T1000 (cell line): ENCODE measurements around the gene CSMD2.

Source experiments
- DNase-seq: peaks from one replicate; lab custom pipeline; 2025; ENCODE audit warnings: mixed read lengths; lab: John Stamatoyannopoulos, UW

The CSMD2 gene

GRCh38 chr1:33743221-33743998, 421.6 kb downstream of the CSMD2 start:
- no peak for DNase-seq

GRCh38 chr1:33742663-33743062, 422.4 kb downstream of the CSMD2 start:
- no peak for DNase-seq

GRCh38 chr1:33741749-33742148, 423.3 kb downstream of the CSMD2 start:
- no peak for DNase-seq

GRCh38 chr1:33740040-33740744, 424.8 kb downstream of the CSMD2 start:
- no peak for DNase-seq

- DNase-seq = no peak
Measured at GRCh38 chr1:33738976-33739375, 426.1 kb downstream of the CSMD2 start.

GRCh38 chr1:33738536-33738935, 426.5 kb downstream of the CSMD2 start:
- no peak for DNase-seq

GRCh38 chr1:33736496-33736895, 428.5 kb downstream of the CSMD2 start:
- no peak for DNase-seq

- DNase-seq = no peak
Measured at GRCh38 chr1:33735624-33736023, 429.4 kb downstream of the CSMD2 start.

- DNase-seq = no peak
Measured at GRCh38 chr1:33727310-33727709, 437.7 kb downstream of the CSMD2 start.

- no peak for DNase-seq
Measured at GRCh38 chr1:33726274-33726804, 438.7 kb downstream of the CSMD2 start.

- no peak for DNase-seq
Measured at GRCh38 chr1:33725556-33726160, 439.4 kb downstream of the CSMD2 start.

- no peak for DNase-seq
Measured at GRCh38 chr1:33725037-33725436, 440.0 kb downstream of the CSMD2 start.

- no peak for DNase-seq
Measured at GRCh38 chr1:33724348-33724747, 440.7 kb downstream of the CSMD2 start.

- DNase-seq = no peak
Measured at GRCh38 chr1:33723251-33723650, 441.8 kb downstream of the CSMD2 start.

GRCh38 chr1:33721301-33721815, 443.7 kb downstream of the CSMD2 start:
- DNase-seq = no peak

GRCh38 chr1:33719771-33720670, 445.0 kb downstream of the CSMD2 start:
- DNase-seq = no peak

GRCh38 chr1:33719326-33719725, 445.7 kb downstream of the CSMD2 start:
- no peak for DNase-seq

GRCh38 chr1:33718186-33718585, 446.8 kb downstream of the CSMD2 start:
- no peak for DNase-seq

GRCh38 chr1:33716976-33717688, 447.9 kb downstream of the CSMD2 start:
- no peak for DNase-seq

- DNase-seq = no peak
Measured at GRCh38 chr1:33715195-33715811, 449.7 kb downstream of the CSMD2 start.
